ENCODE measurements around the gene PILRB. TPM values are rescaled to one million over a fixed set of nuclear protein-coding genes. Genes with fewer than 3 reads are reported as not detected.

The PILRB gene
- total RNA-seq, 1 donor from 2014 or later = 40.1 TPM

DNA sequence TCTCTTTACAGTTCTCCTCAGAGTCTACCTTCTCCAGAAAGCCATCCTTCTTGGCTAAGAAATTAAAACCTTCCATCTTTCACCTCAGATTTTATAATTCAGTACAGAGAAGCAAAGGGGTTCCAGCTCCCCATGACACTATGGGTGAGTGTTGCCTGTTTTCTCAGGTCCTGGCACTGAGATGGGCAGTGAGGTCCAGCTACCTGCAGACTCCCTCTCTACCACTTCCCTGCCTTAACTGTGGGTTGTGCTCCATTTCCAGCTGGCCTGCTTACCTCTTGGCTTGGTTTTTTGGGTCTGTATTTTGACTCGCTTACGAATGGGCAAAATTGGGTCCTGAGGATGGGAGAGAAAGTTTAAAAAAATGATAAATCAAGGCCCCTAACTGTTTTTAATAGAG lies 44.3 kb downstream of the PILRB start:
- no peak overlapping the region for H3K27ac Mint-ChIP-seq (ENCODE audit: unreplicated experiment)
- H3K9me3 Mint-ChIP-seq (ENCODE audit: unreplicated experiment) = no peaks in the 10 kb centered on the region

GRCh38 chr7:100406767-100407166 lies 48.9 kb downstream of the PILRB start:
- TF ChIP-seq CTCF (IDR thresholded peaks at IDR 0.05; ENCODE audit: unreplicated experiment) = no peak
- Mint-ChIP-seq H3K36me3 (ENCODE audit: low read depth, unreplicated experiment) (no peaks in the 10 kb centered on the region), H3K27me3 (ENCODE audit: unreplicated experiment) (peaks cover 1% of the 10 kb centered on the region), H3K27ac (ENCODE audit: unreplicated experiment) (no peak overlapping the region), H3K4me3 (ENCODE audit: unreplicated experiment) (no peak overlapping the region), H3K4me1 (ENCODE audit: unreplicated experiment) (peaks cover 16% of the 10 kb centered on the region), H3K9me3 (ENCODE audit: unreplicated experiment) (no peaks in the 10 kb centered on the region)
- DNase-seq (ENCODE audit: low spot score) = no peak

More for the DNA sequence above, 44.3 kb downstream of the PILRB start:
- Mint-ChIP-seq H3K4me1 (ENCODE audit: unreplicated experiment) (peaks cover 56% of the 10 kb centered on the region), H3K27me3 (ENCODE audit: unreplicated experiment) (peaks cover 5% of the 10 kb centered on the region), H3K4me3 (ENCODE audit: unreplicated experiment) (no peak overlapping the region), H3K36me3 (ENCODE audit: low read depth, unreplicated experiment) (no peaks in the 10 kb centered on the region)
- TF ChIP-seq CTCF (IDR thresholded peaks at IDR 0.05; ENCODE audit: unreplicated experiment) = no peak
- no peak for DNase-seq (ENCODE audit: low spot score)

DNA sequence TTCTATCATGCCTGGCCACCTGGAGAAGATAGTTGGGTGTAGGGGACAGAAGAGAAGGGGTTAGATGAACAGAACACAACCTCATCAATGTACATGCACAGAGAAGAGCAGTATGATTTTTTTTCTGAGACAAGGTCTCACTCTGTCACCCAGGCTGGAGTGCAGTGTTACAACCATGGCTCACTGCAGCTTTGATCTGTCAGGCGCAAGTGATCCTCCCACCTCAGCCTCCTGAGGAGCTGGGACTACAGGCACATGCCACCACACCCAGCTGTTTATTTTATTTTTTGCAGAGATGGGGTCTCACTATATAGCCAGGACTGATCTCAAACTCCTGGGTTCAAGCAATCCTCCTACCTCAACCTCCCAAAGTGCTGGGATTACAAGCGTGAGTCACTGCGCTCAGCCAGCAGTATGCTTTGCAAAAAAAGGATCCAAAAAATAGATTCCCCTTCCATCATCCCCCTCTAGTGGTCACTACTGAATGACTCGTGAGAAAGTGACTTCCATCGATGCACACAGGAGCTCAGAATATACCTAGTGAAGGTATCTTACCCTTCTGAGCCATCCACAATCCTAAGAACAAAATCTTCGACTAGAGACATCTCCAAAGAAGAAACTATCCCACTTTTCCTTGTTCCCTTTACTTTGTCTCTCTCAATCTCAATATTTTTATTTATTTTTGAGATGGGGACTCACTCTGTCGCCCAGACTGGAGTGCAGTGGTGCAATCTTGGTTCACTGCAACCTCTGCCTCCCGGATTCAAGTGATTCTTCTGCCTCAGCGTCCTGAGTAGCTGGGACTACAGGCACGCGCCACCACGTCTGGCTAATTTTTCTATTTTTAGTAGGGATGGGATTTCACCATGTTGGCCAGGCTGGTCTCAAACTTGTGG lies 49.6 kb downstream of the PILRB start:
- Mint-ChIP-seq H3K4me3 (ENCODE audit: unreplicated experiment) (no peak overlapping the region), H3K27me3 (ENCODE audit: unreplicated experiment) (peaks cover 1% of the 10 kb centered on the region), H3K4me1 (ENCODE audit: unreplicated experiment) (peaks cover 8% of the 10 kb centered on the region), H3K9me3 (ENCODE audit: unreplicated experiment) (no peaks in the 10 kb centered on the region), H3K36me3 (ENCODE audit: low read depth, unreplicated experiment) (no peaks in the 10 kb centered on the region), H3K27ac (ENCODE audit: unreplicated experiment) (no peak overlapping the region)
- DNase-seq (ENCODE audit: low spot score) = peak; percentile 47
- peak; percentile 72 for TF ChIP-seq CTCF (IDR thresholded peaks at IDR 0.05; ENCODE audit: unreplicated experiment)

GRCh38 chr7:100411101-100411500 lies 53.2 kb downstream of the PILRB start:
- no peak overlapping the region for H3K4me3 Mint-ChIP-seq (ENCODE audit: unreplicated experiment)
- TF ChIP-seq CTCF (IDR thresholded peaks at IDR 0.05; ENCODE audit: unreplicated experiment) = no peak
- H3K4me1 Mint-ChIP-seq (ENCODE audit: unreplicated experiment) = peaks cover 6% of the 10 kb centered on the region
- H3K36me3 Mint-ChIP-seq (ENCODE audit: low read depth, unreplicated experiment) = no peaks in the 10 kb centered on the region
- H3K9me3 Mint-ChIP-seq (ENCODE audit: unreplicated experiment) = no peaks in the 10 kb centered on the region
- no peak overlapping the region for H3K27ac Mint-ChIP-seq (ENCODE audit: unreplicated experiment)
- DNase-seq (ENCODE audit: low spot score) = no peak
- peaks cover 3% of the 10 kb centered on the region for H3K27me3 Mint-ChIP-seq (ENCODE audit: unreplicated experiment)

DNA sequence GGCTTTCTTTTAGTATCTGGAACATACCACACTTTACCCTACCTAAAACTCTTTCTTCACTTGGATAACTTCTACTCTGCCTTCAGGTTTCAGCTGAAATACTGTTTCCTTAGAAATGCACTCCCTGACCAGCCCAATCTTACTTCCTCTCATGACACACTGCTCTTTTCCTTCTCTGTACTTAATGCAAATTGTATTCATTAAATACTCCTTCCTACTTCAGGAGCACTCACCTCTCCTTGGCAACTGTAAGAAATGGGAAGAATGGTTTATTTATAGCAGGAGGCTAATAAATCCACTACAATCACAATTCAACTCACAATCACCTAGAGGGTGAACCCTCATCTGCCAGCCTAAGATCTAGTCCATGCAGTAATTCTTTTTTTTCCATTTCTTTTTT lies 55.4 kb downstream of the PILRB start:
- no peaks in the 10 kb centered on the region for H3K9me3 Mint-ChIP-seq (ENCODE audit: unreplicated experiment)

More for the DNA sequence above, 55.4 kb downstream of the PILRB start:
- DNase-seq (ENCODE audit: low spot score) = no peak
- H3K4me3 Mint-ChIP-seq (ENCODE audit: unreplicated experiment) = no peak overlapping the region
- TF ChIP-seq CTCF (IDR thresholded peaks at IDR 0.05; ENCODE audit: unreplicated experiment) = no peak
- H3K36me3 Mint-ChIP-seq (ENCODE audit: low read depth, unreplicated experiment) = no peaks in the 10 kb centered on the region
- H3K27me3 Mint-ChIP-seq (ENCODE audit: unreplicated experiment) = peaks cover 2% of the 10 kb centered on the region
- H3K4me1 Mint-ChIP-seq (ENCODE audit: unreplicated experiment) = peaks cover 6% of the 10 kb centered on the region
- H3K27ac Mint-ChIP-seq (ENCODE audit: unreplicated experiment) = peak overlapping the region; percentile 28
